K562 (cell line): ENCODE measurements around the gene PRM1. TPM values are rescaled to one million over a fixed set of nuclear protein-coding genes. Genes with fewer than 3 reads are reported as not detected.
A peak's percentile ranks its signal among the peaks of the same experiment; 100 is the strongest.

Experiments
- CBFB ChIP-seq: sonication (generic); formaldehyde crosslinking; IDR thresholded peaks from 2 replicates; pipeline ENCODE4 v1.4.0; 2020; ENCODE audit warnings: mild to moderate bottlenecking, missing genetic modification reagents
- DLX4 ChIP-seq: fragments of 250-450 bp; sonication (Bioruptor Pico); IDR thresholded peaks from 2 replicates; pipeline ENCODE4 v1.6.1; 2021; ENCODE audit warnings: mild to moderate bottlenecking
- EP400 ChIP-seq: fragments of 450-650 bp; IDR thresholded peaks from 2 replicates; pipeline ENCODE4 v1.6.1; 2017; ENCODE audit warnings: antibody characterized with exemption, mild to moderate bottlenecking, moderate library complexity
- HMGN3 ChIP-seq: IDR thresholded peaks from 2 replicates; pipeline ENCODE4 v1.6.1; 2011; ENCODE audit warnings: borderline replicate concordance, low read depth, mild to moderate bottlenecking, mixed read lengths, low read length; ENCODE audit not compliant: insufficient read length; ENCODE audit errors: extremely low read depth
- NFE2L1 ChIP-seq: fragments of 450-650 bp; IDR thresholded peaks from 2 replicates; pipeline ENCODE4 v1.6.1; 2016; ENCODE audit warnings: missing genetic modification characterization, low read depth, mild to moderate bottlenecking, missing compliant biosample characterization, moderate library complexity, borderline replicate concordance
- NFYB ChIP-seq: IDR thresholded peaks from 2 replicates; pipeline ENCODE4 v1.6.1; 2011; ENCODE audit warnings: mild to moderate bottlenecking, moderate library complexity; ENCODE audit not compliant: insufficient read length; ENCODE audit errors: extremely low read depth
- RBFOX2 ChIP-seq: fragments of 200-400 bp; formaldehyde crosslinking; IDR thresholded peaks from 2 replicates; pipeline ENCODE4 v1.6.1; 2017; ENCODE audit warnings: low read depth, mild to moderate bottlenecking, low read length, moderate library complexity
- STAT5A ChIP-seq: IDR thresholded peaks from 2 replicates; pipeline ENCODE4 v1.6.1; 2012; ENCODE audit warnings: low read length, inconsistent platforms, borderline replicate concordance
- TSC22D4 ChIP-seq: fragments of 450-650 bp; IDR thresholded peaks from 2 replicates; pipeline ENCODE4 v1.6.1; 2016; ENCODE audit warnings: missing genetic modification characterization, missing biosample characterization, control low read depth
- ZNF274 ChIP-seq: IDR thresholded peaks from 2 replicates; pipeline ENCODE4 v1.6.1; 2011; ENCODE audit warnings: low read depth, mild to moderate bottlenecking, low read length, moderate library complexity, borderline replicate concordance
- ZNF324 ChIP-seq: fragments of 250-450 bp; sonication (Bioruptor Pico); IDR thresholded peaks from 2 replicates; pipeline ENCODE4 v1.4.0; 2020; ENCODE audit warnings: mild to moderate bottlenecking
- ZNF609 ChIP-seq: sonication (generic); formaldehyde crosslinking; IDR thresholded peaks from 2 replicates; pipeline ENCODE4 v1.8.1; 2023; ENCODE audit warnings: missing genetic modification reagents, mild to moderate bottlenecking, borderline replicate concordance
- ZNF740 ChIP-seq, 3 experiments: fragments of 200-800 bp in 1 of 3; sonication (Bioruptor generic) in 1 of 3; sonication (generic) in 1 of 3; formaldehyde crosslinking in 1 of 3; IDR thresholded peaks; 2 replicates each; pipeline versions ENCODE4 v1.6.1 to v1.8.0; 2016 to 2022; ENCODE audit warnings: mild to moderate bottlenecking in 2 of 3, missing compliant biosample characterization in 2 of 3, missing genetic modification characterization in 2 of 3, missing genetic modification reagents in 1 of 3
- ZNF77 ChIP-seq: fragments of 250-450 bp; sonication (Bioruptor Pico); IDR thresholded peaks from 2 replicates; pipeline ENCODE4 v1.5.0; 2020
- polyA plus RNA-seq, 8 experiments: library from polyadenylated mRNA; depleted of rRNA in 4 of 8; stranded (reverse) in 5 of 8; unstranded in 3 of 8; fragments of >200 nt; fragmentation: Nextera tagmentation in 2 of 8; fragmentation: Illumina TruSeq in 1 of 8; extraction: Ambion mirVana in 2 of 8; extraction: Trizol in 1 of 8; gene quantifications; 2 replicates each; pipeline versions ENCODE4 v1.2.1 to v1.2.3, GENCODE V29; 2011 to 2014; ENCODE audit warnings: inconsistent platforms in 1 of 8, missing spikeins in 1 of 8
- total RNA-seq, 7 experiments: library from RNA; depleted of rRNA in 6 of 7; stranded (reverse); fragments of >200 nt in 6 of 7; fragmentation: Illumina TruSeq in 2 of 7; extraction: Trizol in 2 of 7; gene quantifications; 2 replicates each; pipeline versions ENCODE4 v1.2.1 to v1.2.3, GENCODE V29; 2011 to 2021; ENCODE audit warnings: low replicate concordance in 1 of 7
- TF ChIP-seq, protein P1 (sequence below): fragments of 450-650 bp; IDR thresholded peaks from 2 replicates; pipeline ENCODE4 v1.6.1; 2017; ENCODE audit warnings: antibody characterized with exemption
- TF ChIP-seq, protein P2 (sequence below): fragments of 200-800 bp; sonication (Bioruptor generic); IDR thresholded peaks from 2 replicates; pipeline ENCODE4 v1.6.1; 2017; ENCODE audit warnings: missing genetic modification characterization, missing compliant biosample characterization

Gene PRM1
- total and polyA plus RNA-seq, 9 of the 15 experiments (the other 6 are each of a cell fraction or from before 2014, with no cell fraction given) = not detected

GRCh38 chr16:11254913-11255736 is 26.0 kb downstream of the PRM1 start (continued):
- TF ChIP-seq RBFOX2 (peak; percentile 79), CBFB (CRISPR knock-in tag) (no peak; the same call in 1 of the 2 replicates), EP400 (peak; percentile 63; the same call in 1 of the 2 replicates), ZNF609 (CRISPR knock-in tag) (peak; percentile 96), NFE2L1 (tag) (no peak), ZNF324 (CRISPR knock-in tag) (0 out of 2 replicates have a peak, but pooled peaks have one; percentile 38), DLX4 (CRISPR knock-in tag) (no peak), STAT5A (no peak), NFYB (no peak), TSC22D4 (tag) (no peak), HMGN3 (peak; percentile 24), ZNF274 (no peak), ZNF77 (no peak), ZNF740 (CRISPR knock-in tag; IDR thresholded peaks at IDR 0.05) (peak; percentile 95), ZNF740 (tag; IDR thresholded peaks at IDR 0.05) (no peak)
- TF ChIP-seq, protein P1, sequence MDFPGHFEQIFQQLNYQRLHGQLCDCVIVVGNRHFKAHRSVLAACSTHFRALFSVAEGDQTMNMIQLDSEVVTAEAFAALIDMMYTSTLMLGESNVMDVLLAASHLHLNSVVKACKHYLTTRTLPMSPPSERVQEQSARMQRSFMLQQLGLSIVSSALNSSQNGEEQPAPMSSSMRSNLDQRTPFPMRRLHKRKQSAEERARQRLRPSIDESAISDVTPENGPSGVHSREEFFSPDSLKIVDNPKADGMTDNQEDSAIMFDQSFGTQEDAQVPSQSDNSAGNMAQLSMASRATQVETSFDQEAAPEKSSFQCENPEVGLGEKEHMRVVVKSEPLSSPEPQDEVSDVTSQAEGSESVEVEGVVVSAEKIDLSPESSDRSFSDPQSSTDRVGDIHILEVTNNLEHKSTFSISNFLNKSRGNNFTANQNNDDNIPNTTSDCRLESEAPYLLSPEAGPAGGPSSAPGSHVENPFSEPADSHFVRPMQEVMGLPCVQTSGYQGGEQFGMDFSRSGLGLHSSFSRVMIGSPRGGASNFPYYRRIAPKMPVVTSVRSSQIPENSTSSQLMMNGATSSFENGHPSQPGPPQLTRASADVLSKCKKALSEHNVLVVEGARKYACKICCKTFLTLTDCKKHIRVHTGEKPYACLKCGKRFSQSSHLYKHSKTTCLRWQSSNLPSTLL = no peak
- TF ChIP-seq, protein P2, sequence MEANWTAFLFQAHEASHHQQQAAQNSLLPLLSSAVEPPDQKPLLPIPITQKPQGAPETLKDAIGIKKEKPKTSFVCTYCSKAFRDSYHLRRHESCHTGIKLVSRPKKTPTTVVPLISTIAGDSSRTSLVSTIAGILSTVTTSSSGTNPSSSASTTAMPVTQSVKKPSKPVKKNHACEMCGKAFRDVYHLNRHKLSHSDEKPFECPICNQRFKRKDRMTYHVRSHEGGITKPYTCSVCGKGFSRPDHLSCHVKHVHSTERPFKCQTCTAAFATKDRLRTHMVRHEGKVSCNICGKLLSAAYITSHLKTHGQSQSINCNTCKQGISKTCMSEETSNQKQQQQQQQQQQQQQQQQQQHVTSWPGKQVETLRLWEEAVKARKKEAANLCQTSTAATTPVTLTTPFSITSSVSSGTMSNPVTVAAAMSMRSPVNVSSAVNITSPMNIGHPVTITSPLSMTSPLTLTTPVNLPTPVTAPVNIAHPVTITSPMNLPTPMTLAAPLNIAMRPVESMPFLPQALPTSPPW (CRISPR knock-in tag) = no peak
